Myocyte (in vitro differentiated cells): ENCODE measurements around the gene POU2AF3. TPM values are rescaled to one million over a fixed set of nuclear protein-coding genes. Genes with fewer than 3 reads are reported as not detected.

ENCODE experiments used
- DNase-seq: peaks from one replicate; pipeline ENCODE4 v3.0.0-alpha.2; 2012; ENCODE audit warnings: low read depth
- microRNA-seq: library from miRNA; unstranded; fragments of <30 nt; microRNA quantifications from one replicate; pipeline ENCODE4, GENCODE V29; 2016
- total RNA-seq: library from RNA; depleted of rRNA; stranded (reverse); fragments of >200 nt; gene quantifications from 2 replicates; pipeline ENCODE4 v1.2.3, GENCODE V29; 2014

POU2AF3 gene
- total RNA-seq, 1 donor from 2014 or later = not detected

DNA sequence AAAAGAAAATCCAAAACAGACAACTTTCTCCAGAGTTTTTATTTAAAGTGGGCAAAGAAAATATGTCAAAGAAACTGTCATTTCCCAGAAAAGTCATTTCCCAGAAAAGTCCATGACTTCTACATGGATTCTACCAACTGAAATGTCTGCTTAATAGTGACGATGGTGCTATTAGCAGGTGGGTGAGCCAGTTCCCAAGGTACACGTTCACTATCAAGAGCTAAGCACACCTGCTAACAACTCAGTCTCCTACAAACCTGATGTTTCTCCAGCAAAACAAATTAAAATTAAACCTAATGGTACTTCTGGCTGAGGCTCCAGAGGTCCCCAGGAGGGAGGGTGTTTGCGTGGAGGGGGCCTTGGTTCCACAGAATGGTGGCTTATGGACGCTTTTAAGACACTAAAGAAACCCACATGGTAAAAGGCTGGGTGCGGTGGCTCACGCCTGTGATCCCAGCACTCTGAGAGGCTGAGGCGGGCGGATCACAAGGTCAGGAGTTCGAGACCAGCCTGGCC, 53.9 kb downstream of the POU2AF3 start:
- no peak for DNase-seq

DNA sequence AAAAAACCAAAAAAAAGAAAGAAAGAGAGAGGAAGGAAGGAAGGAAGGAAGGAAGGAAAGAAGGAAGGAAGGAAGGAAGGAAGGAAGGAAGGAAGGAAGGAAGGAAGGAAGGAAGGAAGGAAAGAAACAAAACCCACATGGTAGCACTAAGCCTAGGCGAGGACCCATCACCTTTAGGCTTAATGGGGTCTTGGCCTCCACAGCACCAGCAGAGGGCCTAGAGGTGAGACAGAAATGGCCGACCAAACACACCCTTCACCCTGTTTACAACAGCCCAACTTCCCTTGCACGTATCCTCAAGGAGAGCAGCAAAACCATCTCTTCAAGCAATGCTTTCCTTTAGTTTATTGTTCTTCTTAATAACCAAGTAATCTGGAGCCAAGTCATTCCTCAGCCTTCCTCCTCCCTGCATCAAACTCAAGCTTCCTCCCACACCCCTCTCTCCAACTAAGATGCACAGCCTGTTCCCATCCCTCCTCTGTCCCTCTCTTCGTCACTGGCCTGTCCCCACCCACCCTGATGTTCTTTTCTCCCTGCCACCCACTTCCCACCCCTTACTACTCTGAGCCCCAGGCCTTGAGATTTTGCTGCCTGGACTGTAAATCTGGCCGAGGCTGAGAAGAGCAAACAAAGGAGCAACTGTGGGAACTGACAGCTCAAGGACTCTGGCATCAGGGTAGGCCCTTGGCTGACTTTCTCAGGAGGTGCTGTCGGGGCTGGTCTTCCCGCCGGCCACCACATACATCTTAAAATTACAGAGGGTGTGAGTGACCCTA, 54.8 kb downstream of the POU2AF3 start:
- DNase-seq = no peak

DNA sequence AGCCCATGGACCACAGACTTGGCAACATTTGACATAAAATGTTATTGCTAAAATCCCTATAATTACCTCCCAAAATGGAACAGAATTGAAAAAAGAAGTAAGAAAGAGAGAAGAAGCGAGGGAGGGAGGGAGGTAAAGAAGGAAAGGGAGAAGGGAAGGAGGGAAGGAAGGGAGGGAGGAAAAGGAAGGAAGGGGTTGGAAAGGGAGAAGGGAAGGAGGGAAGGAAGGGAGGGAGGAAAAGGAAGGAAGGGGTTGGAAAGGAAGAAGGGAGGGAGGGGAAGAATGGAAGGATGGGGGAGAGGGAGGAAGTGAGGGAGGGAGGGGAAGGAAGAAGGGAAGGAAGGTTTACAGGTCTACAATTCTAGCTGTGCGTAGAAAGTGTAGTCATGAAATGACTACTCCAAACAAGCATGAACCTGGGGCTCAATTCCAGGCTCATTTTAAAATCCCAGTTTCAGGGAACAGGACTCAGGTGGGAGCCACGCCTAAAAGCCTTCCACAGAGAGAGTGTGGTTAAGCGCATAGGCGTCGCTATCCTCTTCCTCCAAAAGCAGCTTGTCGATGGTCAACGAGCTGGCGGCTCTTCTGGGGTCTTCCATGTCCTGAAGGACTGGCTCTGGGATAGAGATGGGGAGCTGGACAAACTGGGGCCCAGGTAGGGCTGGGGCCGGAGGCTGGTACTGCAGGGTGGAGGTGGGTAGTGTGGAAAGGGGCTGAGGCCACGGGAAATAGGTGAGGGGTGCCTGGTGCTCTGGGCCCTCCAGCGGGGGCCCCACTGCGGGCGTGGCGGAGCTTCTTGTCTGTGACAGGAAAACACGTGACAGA, 55.6 kb downstream of the POU2AF3 start:
- no peak for DNase-seq

DNA sequence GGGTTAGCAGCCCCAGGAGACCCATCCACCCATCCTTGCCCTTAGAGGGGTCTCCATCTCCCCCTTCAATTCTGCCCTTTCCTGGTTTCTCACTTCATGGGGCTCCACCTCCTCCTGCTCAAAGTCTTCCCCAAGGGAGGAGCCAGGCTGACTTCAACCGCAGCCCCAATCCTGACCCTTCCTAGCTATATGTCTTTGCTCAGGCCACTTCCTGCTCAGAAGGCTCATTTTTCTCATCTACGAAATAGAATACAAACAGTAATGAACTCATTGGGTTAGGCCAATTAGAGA, 56.2 kb downstream of the POU2AF3 start:
- no peak for DNase-seq

DNA sequence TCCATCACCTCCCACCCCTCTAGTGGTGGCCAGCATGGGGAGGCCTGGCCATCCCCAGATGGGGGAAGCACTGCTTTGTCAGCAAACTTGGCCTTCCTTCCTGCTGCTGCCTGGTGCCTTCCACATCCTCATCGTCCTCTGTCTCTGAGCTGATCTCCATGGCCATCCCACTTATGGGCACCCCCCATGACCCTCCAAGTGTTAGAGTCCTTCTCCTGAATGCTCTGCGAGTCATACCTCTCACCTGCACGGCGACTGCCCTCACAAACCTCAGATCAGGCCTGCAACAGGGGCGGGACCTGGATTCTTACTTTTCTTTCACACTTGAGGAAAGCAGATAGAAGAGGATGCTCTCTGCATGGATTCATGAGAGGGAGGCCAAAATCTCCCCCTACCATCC, 56.8 kb downstream of the POU2AF3 start:
- no peak for DNase-seq

DNA sequence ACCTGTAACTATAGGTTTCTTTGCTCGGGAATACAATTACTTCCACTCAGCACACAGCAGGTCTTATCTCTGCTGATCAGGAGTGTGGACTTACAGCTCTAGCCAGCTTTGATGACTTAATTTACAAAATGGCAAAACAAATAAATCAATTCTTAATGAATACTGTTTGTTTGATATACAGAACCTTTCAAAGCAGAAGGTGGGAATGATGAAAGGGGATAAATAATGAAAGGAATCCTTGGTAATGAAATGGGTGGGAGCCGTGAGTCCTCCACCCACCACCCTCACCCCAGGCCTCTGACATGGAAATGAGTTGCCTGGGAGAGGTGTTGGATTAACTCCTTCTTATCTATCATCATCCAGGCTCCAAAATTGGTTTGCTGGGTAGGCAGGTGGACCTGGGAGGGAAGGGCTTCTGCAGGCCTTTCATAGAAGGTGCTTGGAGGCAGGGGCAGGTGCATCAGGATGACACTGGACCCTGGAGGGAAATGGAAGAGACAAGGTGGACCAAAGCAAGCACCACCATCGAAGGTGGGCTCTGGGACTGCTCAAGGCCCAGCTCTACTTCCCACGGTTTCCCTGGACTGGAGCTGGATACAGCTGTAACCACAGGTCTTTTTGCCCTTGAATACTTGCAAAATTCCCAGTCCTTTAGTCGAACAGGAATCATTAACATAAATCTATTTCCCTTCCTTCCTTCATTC, 57.8 kb downstream of the POU2AF3 start:
- no peak for DNase-seq

DNA sequence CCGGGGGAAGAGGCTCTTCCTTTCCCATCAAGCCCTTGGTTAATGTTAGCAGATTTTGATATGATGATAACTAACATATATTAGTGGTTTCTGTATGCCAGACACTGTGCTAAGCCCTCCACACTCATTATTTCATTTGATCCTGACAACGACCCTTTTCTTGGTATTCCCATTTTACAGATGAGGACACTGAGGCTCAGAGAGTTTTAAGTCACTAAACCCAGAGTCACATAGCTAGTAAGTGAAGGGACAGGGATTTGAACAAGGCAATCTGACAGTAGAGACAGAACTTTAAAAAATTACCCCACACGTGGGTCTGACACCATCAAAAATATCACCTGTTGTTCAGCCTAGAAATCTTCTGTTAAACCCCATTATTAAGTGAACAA, 58.3 kb downstream of the POU2AF3 start:
- no peak for DNase-seq

DNA sequence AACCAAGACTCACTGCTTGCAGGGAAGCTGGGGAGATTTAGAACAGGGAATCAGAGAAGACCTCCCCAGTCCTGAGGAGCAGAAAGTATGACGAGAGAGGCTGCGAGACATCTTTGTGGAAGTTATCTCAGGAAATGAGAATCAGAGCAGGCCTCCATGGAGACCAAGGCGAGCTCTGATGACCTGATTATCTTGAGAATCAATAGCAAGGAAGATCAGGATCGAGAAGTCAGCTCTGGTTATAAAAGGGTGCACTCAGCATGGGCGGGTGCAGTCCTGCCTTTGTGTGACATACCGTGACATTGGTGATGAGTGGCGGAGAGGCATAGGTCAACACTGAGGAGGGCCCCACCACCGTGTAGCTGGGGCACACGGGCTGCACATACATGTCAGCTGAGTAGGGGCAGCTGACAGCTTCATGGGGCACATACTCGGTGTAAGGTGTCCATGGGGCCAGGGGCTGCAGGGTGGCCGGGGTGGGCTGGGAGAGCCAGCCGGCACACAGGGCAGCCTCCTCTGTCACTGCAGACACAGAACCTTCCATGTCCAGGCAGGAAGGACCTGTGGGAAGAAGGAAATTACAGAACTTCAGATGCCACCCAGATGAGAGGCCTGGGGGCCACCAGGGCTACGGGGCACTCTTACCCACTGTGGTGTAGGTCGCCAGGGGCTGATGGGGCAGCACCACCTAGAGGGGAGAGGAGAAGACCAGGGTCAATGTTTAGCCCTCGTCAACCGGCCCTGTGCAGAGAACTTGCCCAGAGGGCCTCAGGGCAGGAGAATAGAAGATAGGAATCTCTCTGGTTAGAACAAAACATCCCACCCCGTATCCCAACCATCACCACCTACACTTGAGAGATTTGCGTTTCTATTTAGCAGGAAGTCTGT, 59.0 kb downstream of the POU2AF3 start:
- DNase-seq = no peak

Small RNA genes lying within 50 kb of the gene (microRNA-seq; reads per million reads assigned to microRNA genes)
- not detected for gene MIR4491

Other genes starting within 250 kb of the POU2AF3 start
- not detected in 2 replicates for gene POU2AF2, start 52.8 kb upstream of the POU2AF3 start, total RNA-seq
- not detected in 2 replicates for gene POU2AF1, start 80.7 kb downstream of the POU2AF3 start, total RNA-seq
- gene BTG4, start 213.8 kb downstream of the POU2AF3 start, total RNA-seq = not detected in 2 replicates
- gene HOATZ, start 216.2 kb downstream of the POU2AF3 start, total RNA-seq = not detected in 2 replicates
- gene LAYN, start 242.2 kb downstream of the POU2AF3 start, total RNA-seq = 15.0 and 28.3 TPM in 2 replicates